ENCODE data around the gene AURKB. TPM values are rescaled to one million over a fixed set of nuclear protein-coding genes. Genes with fewer than 3 reads are reported as not detected.
A peak's percentile ranks its signal among the peaks of the same experiment; 100 is the strongest.

The AURKB gene
- total RNA-seq, 1 experiment from 2014 or later = 167 TPM

DNA sequence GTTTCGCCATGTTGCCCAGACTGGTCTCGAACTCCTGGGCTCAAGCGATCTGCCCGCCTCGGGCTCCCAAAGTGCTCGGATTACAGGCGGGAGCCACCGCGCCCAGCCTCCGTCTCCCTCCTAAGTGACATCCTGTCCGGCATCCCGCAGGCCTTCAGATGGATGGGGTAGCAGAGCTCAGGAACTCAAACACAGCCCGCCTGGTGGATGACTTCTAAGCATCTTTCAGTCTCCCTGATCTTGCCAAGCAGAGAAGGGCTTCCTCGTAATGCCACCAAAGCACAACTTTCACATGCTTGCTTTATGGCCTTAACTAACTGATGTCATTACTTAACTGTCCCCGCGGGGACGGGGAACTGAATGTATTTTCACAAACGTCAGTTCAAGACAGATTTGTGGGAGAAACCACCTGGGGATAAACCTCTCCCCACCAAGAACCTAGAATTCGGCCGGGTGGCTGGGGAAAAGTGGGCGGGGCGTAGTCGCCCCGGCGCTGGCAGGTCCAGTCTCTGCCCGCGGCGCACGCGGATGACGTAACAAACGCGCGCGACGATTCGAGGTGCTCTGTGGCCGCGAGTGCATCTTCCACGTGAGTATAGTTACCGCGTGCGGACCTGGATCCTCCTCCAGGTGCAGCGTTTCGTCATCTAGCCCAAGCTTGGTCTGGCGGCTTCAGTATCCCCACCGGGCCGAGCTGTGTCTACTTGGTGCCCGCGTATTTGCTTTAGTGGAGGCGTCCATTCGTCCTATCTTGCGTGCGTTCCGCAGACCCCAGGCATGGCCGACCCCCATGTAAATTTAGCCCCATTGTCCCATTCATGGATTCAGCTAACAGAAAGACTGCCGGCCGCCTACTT is 38.6 kb upstream of the AURKB start, which contains the start of gene PFAS:
Gene PFAS, plus strand, starts transcription at position 539 of the 857 bp plus-strand sequence. CDS start 4,649 bp downstream, outside the sequence.
- peak; percentile 83 to 96 for DNase-seq
- intact Hi-C loops (cut with micrococcal nuclease; ENCODE audit: unreplicated experiment) = loop anchor here (1.0 to 2.0 kb wide), 3 partner anchors 46 to 136 kb away; partner anchors contain the start of gene SLC25A35
- peak within 1 kb of the TSS; percentile 93 for H3K27ac ChIP-seq
- H3K4me3 ChIP-seq = peak within 1 kb of the TSS; percentile 99
- H3K79me2 ChIP-seq (ENCODE audit: low read depth) = peaks cover 52% of the 10 kb centered on the region
- H3K27me3 ChIP-seq (ENCODE audit: insufficient read depth, low read depth) = no peaks in the 10 kb centered on the region
- TF ChIP-seq EZH2 (IDR thresholded peaks at IDR 0.05; ENCODE audit: low read depth) = no peak
- TF ChIP-seq, protein P1, sequence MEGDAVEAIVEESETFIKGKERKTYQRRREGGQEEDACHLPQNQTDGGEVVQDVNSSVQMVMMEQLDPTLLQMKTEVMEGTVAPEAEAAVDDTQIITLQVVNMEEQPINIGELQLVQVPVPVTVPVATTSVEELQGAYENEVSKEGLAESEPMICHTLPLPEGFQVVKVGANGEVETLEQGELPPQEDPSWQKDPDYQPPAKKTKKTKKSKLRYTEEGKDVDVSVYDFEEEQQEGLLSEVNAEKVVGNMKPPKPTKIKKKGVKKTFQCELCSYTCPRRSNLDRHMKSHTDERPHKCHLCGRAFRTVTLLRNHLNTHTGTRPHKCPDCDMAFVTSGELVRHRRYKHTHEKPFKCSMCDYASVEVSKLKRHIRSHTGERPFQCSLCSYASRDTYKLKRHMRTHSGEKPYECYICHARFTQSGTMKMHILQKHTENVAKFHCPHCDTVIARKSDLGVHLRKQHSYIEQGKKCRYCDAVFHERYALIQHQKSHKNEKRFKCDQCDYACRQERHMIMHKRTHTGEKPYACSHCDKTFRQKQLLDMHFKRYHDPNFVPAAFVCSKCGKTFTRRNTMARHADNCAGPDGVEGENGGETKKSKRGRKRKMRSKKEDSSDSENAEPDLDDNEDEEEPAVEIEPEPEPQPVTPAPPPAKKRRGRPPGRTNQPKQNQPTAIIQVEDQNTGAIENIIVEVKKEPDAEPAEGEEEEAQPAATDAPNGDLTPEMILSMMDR (conservative IDR thresholded peaks at IDR 0.05) = no peak
- H3K36me3 ChIP-seq (ENCODE audit: low read depth) = no peaks in the 10 kb centered on the region
- ChIA-PET POLR2A (ENCODE audit: unreplicated experiment) (interaction anchor here (0.6 to 1.1 kb wide), 4 partner anchors 30 to 134 kb away, joined by 3 to 17 read pairs (median 4); no protein-coding TSS in a partner anchor), CTCF (interaction anchor here (0.7 kb wide), 1 partner anchor 135 kb away, joined by 3 read pairs; no protein-coding TSS in a partner anchor)
- peak within 1 kb of the TSS; percentile 99 for H2AFZ ChIP-seq
- BruUV-seq (replicated peaks) = TSS peak; percentile 13
- peak within 1 kb of the TSS; percentile 80 for H3K4me2 ChIP-seq
- no peaks in the 10 kb centered on the region for H4K20me1 ChIP-seq (ENCODE audit: insufficient read depth)
- H3K9me2 ChIP-seq (ENCODE audit: insufficient read depth) = no peaks in the 10 kb centered on the region
- no peaks in the 10 kb centered on the region for H3K9me3 ChIP-seq (ENCODE audit: insufficient read depth, low read depth)
- peaks cover 8% of the 10 kb centered on the region; the same call in 1 of the 2 replicates for H3K4me1 ChIP-seq (replicated peaks; ENCODE audit: insufficient read depth)
- peaks cover 19% of the 10 kb centered on the region for H3F3A ChIP-seq (ENCODE audit: insufficient read depth, low read depth)

DNA sequence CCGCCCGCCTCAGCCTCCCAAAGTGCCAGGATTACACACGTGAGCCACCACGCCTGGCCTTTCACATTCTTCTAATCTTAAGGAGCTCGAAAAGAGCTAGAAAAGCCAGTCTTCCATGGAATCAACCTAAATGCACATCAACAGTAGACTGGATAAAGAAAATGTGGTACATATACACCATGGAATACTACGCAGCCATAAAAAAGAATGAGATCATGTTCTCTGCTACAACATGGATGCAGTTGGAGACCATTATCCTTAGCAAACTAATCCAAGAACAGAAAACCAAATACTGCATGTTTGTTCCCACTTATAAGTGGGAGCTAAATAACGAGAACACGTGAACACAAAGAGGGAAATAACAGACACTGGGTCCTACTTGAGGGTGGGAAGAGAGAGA is 34.4 kb upstream of the AURKB start:
- no peak overlapping the region for H3K4me2 ChIP-seq
- peaks cover 19% of the 10 kb centered on the region for H3F3A ChIP-seq (ENCODE audit: insufficient read depth, low read depth)
- no peaks in the 10 kb centered on the region for H3K4me1 ChIP-seq (replicated peaks; ENCODE audit: insufficient read depth)
- no peak overlapping the region for H2AFZ ChIP-seq
- H3K27me3 ChIP-seq (ENCODE audit: insufficient read depth, low read depth) = no peaks in the 10 kb centered on the region
- H3K79me2 ChIP-seq (ENCODE audit: low read depth) = peaks cover 26% of the 10 kb centered on the region
- no TSS peak for BruUV-seq (replicated peaks)
- H3K9me2 ChIP-seq (ENCODE audit: insufficient read depth) = no peaks in the 10 kb centered on the region
- no peaks in the 10 kb centered on the region for H3K9me3 ChIP-seq (ENCODE audit: insufficient read depth, low read depth)
- ChIA-PET CTCF (no interaction called here), POLR2A (ENCODE audit: unreplicated experiment) (no interaction called here)
- no peak overlapping the region for H3K27ac ChIP-seq
- intact Hi-C loops (cut with micrococcal nuclease; ENCODE audit: unreplicated experiment) = no loop called here
- TF ChIP-seq, protein P1 (conservative IDR thresholded peaks at IDR 0.05) = no peak
- TF ChIP-seq EZH2 (IDR thresholded peaks at IDR 0.05; ENCODE audit: low read depth) = no peak
- H4K20me1 ChIP-seq (ENCODE audit: insufficient read depth) = no peaks in the 10 kb centered on the region
- no peak for DNase-seq
- H3K4me3 ChIP-seq = no peak overlapping the region
- no peaks in the 10 kb centered on the region for H3K36me3 ChIP-seq (ENCODE audit: low read depth)

DNA sequence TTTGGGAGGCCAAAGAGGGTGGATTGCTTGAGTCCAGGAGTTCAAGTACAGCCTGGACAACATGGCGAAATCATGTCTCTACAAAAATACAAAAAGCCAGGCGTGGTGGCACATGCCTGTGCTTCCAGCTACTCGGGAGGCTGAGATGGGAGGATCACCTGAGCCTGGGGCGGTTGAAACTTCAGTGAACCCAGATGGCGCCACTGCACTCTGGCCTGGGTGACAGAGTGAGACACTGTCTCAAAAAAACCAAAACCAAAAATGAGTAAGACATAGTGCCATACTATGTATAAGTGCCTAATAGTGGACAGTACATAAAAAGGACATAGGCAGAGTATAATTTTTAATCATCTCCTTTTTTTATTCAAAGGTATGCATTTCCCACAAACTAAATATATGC is 33.5 kb upstream of the AURKB start:
- Histone ChIP-seq H3K4me1 (replicated peaks; ENCODE audit: insufficient read depth) (no peaks in the 10 kb centered on the region), H2AFZ (no peak overlapping the region), H3K79me2 (ENCODE audit: low read depth) (peaks cover 21% of the 10 kb centered on the region), H3K4me2 (no peak overlapping the region), H3K36me3 (ENCODE audit: low read depth) (no peaks in the 10 kb centered on the region), H3K9me2 (ENCODE audit: insufficient read depth) (no peaks in the 10 kb centered on the region), H4K20me1 (ENCODE audit: insufficient read depth) (no peaks in the 10 kb centered on the region), H3K9me3 (ENCODE audit: insufficient read depth, low read depth) (no peaks in the 10 kb centered on the region), H3F3A (ENCODE audit: insufficient read depth, low read depth) (peaks cover 14% of the 10 kb centered on the region), H3K4me3 (no peak overlapping the region), H3K27ac (no peak overlapping the region), H3K27me3 (ENCODE audit: insufficient read depth, low read depth) (no peaks in the 10 kb centered on the region)
- POLR2A ChIA-PET (ENCODE audit: unreplicated experiment) = no interaction called here
- intact Hi-C loops (cut with micrococcal nuclease; ENCODE audit: unreplicated experiment) = no loop called here
- TF ChIP-seq, protein P1 (conservative IDR thresholded peaks at IDR 0.05) = no peak
- TF ChIP-seq EZH2 (IDR thresholded peaks at IDR 0.05; ENCODE audit: low read depth) = no peak
- BruUV-seq (replicated peaks) = no TSS peak
- DNase-seq = no peak
- CTCF ChIA-PET = interaction anchor here (0.6 kb wide), 1 partner anchor 95 kb away, joined by 4 read pairs; no protein-coding TSS in a partner anchor
